ENCODE measurements around the gene CBLN3.
"Not testable (repeated sequence)": the region's sequence is repeated elsewhere in the genome, so short reads cannot be mapped to it uniquely, and the experiment has no call there.

CBLN3 gene

DNA sequence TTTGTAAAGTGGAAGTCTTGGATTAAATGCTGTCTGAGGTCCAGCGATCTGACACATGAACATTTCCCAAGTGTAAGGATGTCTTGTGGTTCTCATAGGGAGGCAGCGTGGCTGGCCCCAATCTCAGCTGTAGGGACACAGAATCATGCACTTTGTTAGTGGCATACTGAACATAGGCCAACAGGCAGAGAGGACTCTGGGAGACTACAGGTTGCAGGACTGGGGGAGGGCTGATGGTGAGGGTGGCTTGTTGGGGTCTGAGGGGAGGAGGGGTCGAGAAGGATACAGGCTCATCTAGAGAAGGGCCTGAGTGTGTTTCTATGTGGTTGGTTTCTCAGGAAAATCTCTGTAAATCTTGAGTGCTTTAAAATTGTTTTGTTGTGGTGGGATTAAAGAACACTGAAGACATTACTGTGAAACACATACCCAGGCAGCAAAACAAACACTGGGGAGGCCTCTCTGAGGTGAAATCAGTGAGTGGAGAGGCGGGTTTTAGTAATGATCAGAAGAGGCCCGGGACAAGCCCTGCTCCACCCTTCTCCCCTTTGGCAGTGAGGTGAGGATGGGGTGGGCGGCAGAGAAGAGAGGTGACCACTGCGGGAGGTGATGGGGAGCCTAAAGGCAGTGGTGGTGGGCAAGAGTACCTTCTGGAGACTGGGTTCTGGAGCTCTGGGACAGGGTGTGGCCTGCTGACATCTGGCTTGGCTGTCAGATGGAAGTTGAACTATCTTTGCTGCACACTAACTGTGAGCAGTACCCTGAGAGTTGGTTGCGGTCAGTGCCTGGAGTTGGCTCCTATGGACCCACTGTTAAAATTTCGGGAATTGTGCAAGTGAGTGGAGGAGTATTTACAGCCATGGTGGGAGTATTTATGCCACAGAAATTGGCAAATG lies 27.4 kb downstream of the CBLN3 start:
- DNase-seq (ENCODE audit: low spot score) = no peak

DNA sequence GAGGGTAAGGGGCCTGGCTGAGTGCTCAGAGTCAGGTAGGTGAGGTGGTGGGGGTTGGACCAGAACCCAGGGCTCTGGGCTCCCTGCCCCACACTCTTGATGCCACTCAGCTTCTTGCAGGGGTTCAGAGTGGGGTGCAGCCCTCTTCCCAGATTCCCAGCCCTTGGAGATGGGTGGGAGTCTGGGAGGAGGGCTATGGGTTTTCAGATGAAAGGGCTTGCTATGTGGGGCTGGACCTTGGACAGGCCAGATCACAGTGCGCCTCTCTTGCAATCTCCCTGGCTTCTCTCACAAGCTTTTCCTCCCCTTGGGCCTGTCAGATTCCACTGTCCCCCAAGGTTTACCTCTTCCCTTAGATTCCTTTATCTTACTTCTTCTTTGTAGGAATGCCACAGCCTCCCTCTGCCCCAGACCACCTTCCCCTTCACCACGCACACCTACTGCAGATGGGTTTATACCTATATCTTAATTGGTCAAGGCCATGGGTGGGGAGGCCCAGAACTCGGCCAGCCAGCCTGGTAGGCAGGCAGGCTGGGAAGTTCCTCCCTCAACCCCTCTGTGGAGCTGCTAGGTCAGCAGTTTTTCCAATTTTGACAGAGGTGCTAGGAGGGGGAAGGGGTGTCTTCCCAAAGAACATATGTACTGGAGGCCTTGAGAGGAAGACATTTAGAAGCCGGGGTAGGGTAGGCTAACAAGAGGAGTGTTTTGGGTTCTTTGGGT lies 29.3 kb downstream of the CBLN3 start:
- DNase-seq (ENCODE audit: low spot score) = no peak

- no peak for DNase-seq (ENCODE audit: low spot score)
Measured at GRCh38 chr14:24399447-24399822, 30.0 kb downstream of the CBLN3 start.

DNA sequence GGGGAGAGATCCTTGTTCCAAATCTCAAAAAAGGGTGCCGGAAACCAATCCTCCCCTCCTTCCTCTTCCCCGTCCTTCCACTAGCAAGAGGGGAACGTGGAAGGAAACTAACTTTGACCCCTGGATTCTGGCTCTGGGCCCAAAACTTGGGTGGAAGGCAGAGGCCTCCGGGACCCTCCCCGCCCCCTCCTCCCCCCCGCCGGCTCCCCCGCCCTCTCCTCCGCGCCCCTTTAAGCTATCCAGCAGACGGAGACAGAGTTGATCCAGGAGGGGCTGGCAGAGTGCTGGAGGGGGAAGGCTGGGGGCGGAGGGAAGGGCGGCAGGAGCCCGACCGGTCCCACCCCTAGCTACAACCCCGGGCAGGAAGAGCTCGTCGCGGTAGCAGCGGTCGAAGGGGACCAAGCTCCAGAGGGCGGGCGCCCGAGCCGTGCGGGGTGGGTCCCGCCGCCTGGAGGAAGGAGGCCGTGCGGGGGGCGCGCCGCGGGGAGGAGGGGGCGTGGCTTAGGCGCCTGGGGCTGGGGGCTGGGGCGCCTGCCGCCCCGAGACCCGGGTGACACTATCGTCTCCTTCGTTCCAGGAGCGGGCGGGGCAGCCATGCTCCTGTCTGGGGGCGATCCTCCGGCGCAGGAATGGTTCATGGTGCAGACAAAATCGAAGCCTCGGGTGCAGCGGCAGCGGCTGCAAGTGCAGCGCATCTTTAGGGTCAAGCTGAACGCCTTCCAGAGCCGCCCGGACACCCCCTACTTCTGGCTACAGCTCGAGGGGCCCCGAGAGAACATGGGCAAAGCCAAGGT lies 30.6 kb downstream of the CBLN3 start, which contains the start of gene NYNRIN:
TSS of gene NYNRIN (plus strand) at position 351 of the 794 bp plus-strand sequence. CDS start at position 595, 244 bp downstream.
- DNase-seq (ENCODE audit: low spot score) = no peak

GRCh38 chr14:24398293-24398652 lies 31.2 kb downstream of the CBLN3 start:
- no peak for DNase-seq (ENCODE audit: low spot score)

GRCh38 chr14:24397639-24398292 lies 31.7 kb downstream of the CBLN3 start:
- no peak for DNase-seq (ENCODE audit: low spot score)

DNA sequence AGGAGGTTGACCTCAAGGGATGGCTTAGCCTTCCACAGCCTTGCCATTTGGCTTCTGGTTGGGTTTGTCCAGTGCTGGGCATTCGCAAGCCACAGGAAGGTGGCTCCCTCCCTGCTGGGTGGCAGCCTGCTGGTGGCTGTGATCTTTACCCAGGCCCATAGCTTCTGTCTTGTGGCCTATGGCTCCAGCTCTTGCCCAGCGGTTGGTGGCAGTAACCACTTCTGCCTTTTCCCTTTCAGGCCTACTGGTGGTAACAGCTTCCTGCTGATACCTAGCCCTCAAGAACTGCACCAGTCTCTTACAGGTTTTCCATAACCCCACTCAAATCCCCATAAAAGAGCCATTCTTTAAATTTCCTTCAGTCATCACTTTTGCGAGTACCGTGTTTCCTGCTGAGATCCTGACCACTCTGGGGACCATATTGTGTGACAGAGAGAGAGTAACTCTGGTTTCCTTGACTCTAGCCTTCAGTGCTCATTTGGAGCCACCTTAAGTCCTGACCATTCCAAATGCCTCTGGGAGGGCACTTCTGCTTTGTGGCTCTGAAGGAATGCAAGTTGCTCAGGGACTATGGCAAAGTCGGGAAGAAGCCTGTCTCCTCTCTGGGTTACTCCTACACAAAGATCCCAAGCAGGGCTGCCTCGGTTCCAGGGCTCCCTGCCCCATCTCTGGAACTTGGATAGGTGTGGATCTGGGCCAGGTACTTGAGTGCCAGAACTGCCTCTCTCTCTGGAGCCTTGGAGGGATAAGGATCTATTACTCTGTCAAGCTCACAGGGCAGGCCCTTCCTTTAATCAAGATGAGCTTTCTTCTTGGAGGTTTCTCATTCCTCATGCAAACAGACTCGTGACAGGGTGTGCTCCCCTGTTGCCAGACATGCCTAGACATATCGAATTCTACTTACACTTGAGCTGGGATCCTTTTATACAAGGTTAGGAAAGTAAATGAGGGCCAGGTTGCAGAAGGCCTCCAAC lies 33.6 kb downstream of the CBLN3 start:
- no peak for DNase-seq (ENCODE audit: low spot score)

DNA sequence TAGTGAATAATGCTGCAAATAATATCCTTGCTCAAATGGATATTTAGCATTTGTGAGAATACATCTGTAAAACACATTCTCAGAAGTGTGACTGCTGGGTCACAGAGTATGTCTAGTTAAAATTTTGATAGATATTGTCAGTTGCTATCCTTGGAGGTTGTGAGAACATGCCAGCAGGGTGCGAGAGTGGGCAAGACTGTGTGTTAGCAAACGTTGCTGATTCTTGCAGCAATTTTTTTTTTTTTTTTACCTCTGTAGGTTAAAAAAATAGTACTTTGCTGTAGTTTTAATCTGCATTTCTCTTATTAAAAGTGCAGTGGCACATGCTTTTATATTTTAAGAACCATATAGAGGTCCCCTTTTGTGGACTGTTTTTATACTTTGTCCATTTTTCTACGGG lies 35.2 kb downstream of the CBLN3 start:
- no peak for DNase-seq (ENCODE audit: low spot score)

- no peak for DNase-seq (ENCODE audit: low spot score)
Measured at GRCh38 chr14:24392325-24393091, 37.0 kb downstream of the CBLN3 start.

- DNase-seq (ENCODE audit: low spot score) = no peak
Measured at GRCh38 chr14:24390701-24391468, 38.6 kb downstream of the CBLN3 start.

GRCh38 chr14:24389226-24389848 lies 40.1 kb downstream of the CBLN3 start:
- no peak for DNase-seq (ENCODE audit: low spot score)

- DNase-seq (ENCODE audit: low spot score) = no peak
Measured at GRCh38 chr14:24388474-24389179, 40.8 kb downstream of the CBLN3 start.

GRCh38 chr14:24387579-24387978 lies 41.9 kb downstream of the CBLN3 start:
- DNase-seq (ENCODE audit: low spot score) = not testable (repeated sequence)

GRCh38 chr14:24387009-24387345 lies 42.5 kb downstream of the CBLN3 start:
- no peak for DNase-seq (ENCODE audit: low spot score)

GRCh38 chr14:24385524-24385923 lies 43.9 kb downstream of the CBLN3 start:
- no peak for DNase-seq (ENCODE audit: low spot score)

DNA sequence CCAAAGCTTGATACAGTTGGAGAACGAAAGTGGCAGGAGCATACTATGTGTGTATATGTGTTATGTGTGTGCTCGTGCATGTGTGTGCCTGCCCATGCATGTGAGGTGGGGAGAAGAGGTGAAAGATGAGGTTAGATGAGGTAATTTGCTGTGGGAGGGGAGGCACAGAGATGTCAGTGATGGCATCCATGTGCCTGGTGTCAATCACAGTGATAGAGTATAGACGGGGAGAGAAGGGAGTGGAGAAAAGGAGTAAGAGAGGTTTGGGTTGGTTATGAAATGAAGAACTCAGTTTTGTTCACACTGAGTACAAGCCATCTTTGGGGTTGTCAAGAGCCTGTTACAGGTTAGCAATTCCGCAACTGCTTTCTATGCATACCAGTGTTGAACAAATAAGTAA lies 45.3 kb downstream of the CBLN3 start:
- DNase-seq (ENCODE audit: low spot score) = no peak

GRCh38 chr14:24382064-24382371 lies 47.5 kb downstream of the CBLN3 start:
- DNase-seq (ENCODE audit: low spot score) = no peak

DNA sequence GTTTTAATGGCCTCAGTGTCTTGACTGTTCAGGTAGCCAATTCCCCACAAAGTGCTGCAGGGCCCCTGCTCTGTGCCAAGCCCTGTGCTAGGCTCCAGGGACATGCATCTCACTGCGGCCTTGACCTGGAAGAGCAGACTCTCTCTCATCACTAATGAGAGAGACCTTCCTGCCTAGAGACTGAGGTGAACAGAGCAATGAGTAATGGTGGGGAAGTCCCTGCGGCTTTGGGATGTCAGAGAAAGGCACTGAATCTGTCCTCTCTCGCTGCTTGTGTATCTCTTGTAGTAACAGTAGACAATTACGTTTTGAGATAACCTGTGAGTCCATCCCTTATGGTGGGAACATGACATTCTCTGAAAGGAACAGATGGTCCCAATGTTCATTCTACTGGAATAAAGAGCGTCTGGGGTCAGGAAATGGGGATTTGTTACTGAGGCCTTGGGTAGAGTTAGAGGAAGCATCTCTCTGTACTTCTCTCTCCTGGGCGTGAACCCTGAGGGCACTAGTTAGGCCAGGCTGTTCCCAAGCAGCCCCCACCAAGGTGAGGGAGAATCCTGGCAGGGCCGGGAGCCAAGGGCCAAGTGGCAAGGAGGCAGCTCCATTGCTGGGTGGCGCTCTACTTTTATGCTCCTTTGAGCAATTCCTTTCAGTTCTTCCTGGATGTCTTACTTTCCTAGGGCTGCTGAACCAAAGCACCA lies 48.0 kb downstream of the CBLN3 start:
- DNase-seq (ENCODE audit: low spot score) = no peak
